Measurements from ENCODE around the gene CRYZ.

Gene CRYZ

GRCh38 chr1:74729741-74730478 lies 2.9 kb downstream of the CRYZ start:
- FAIRE-seq: no peak

GRCh38 chr1:74728736-74729135 lies 4.1 kb downstream of the CRYZ start:
- no peak for FAIRE-seq

- no peak for FAIRE-seq
Observed at GRCh38 chr1:74726063-74726462, 6.8 kb downstream of the CRYZ start.

GRCh38 chr1:74717626-74718025 lies 15.2 kb downstream of the CRYZ start:
- no peak for FAIRE-seq

GRCh38 chr1:74716822-74717221 lies 16.0 kb downstream of the CRYZ start:
- FAIRE-seq: no peak

- FAIRE-seq: no peak
Observed at GRCh38 chr1:74715806-74716205, 17.0 kb downstream of the CRYZ start.

- FAIRE-seq: no peak
Observed at GRCh38 chr1:74715236-74715502, 17.7 kb downstream of the CRYZ start.

- no peak for FAIRE-seq
Observed at GRCh38 chr1:74714429-74715235, 18.2 kb downstream of the CRYZ start.

GRCh38 chr1:74713849-74714248 lies 19.0 kb downstream of the CRYZ start:
- no peak for FAIRE-seq

- no peak for FAIRE-seq
Observed at GRCh38 chr1:74712881-74713280, 20.0 kb downstream of the CRYZ start.

GRCh38 chr1:74703386-74704182 lies 29.3 kb downstream of the CRYZ start:
- FAIRE-seq: no peak

GRCh38 chr1:74699331-74699730 lies 33.5 kb downstream of the CRYZ start:
- no peak for FAIRE-seq

- no peak for FAIRE-seq
Observed at GRCh38 chr1:74697832-74698231, 35.0 kb downstream of the CRYZ start.

GRCh38 chr1:74693473-74693872 lies 39.4 kb downstream of the CRYZ start:
- no peak for FAIRE-seq

GRCh38 chr1:74690909-74691308 lies 41.9 kb downstream of the CRYZ start:
- FAIRE-seq: no peak

- FAIRE-seq: no peak
Observed at GRCh38 chr1:74690364-74690696, 42.5 kb downstream of the CRYZ start.

GRCh38 chr1:74689621-74690363 lies 43.1 kb downstream of the CRYZ start:
- FAIRE-seq: no peak

- no peak for FAIRE-seq
Observed at GRCh38 chr1:74686928-74687327, 45.9 kb downstream of the CRYZ start.

GRCh38 chr1:74684301-74684700 lies 48.5 kb downstream of the CRYZ start:
- no peak for FAIRE-seq

GRCh38 chr1:74683656-74684055 lies 49.2 kb downstream of the CRYZ start:
- FAIRE-seq: no peak

- no peak for FAIRE-seq
Observed at GRCh38 chr1:74681851-74682250, 51.0 kb downstream of the CRYZ start.

GRCh38 chr1:74681449-74681848 lies 51.4 kb downstream of the CRYZ start:
- FAIRE-seq: no peak

- FAIRE-seq: no peak
Observed at GRCh38 chr1:74681001-74681400, 51.8 kb downstream of the CRYZ start.

Measured in colon (tissue), 2 donors.